SK-N-MC (cell line): ENCODE measurements around the gene GRIK4.

Experiments
- EZH2 ChIP-seq: fragments of 200-600 bp; sonication (generic); IDR thresholded peaks from one replicate; pipeline ENCODE4 v1.6.1; 2017; ENCODE audit warnings: antibody characterized with exemption
- FOXP2 ChIP-seq: optimal IDR thresholded peaks from 2 replicates; pipeline ENCODE3; 2011; ENCODE audit warnings: mild to moderate bottlenecking, moderate library complexity; ENCODE audit not compliant: insufficient read depth; ENCODE audit errors: extremely low read length, control extremely low read depth
- POLR2AphosphoS5 ChIP-seq: IDR thresholded peaks from 2 replicates; pipeline ENCODE4 v1.6.1; 2012; ENCODE audit warnings: mild to moderate bottlenecking, low read depth, low read length, borderline replicate concordance

GRCh38 chr11:120718171-120718570, 206.6 kb downstream of the GRIK4 start:
- TF ChIP-seq EZH2, result no peak
- no peak for TF ChIP-seq POLR2AphosphoS5
- no peak for TF ChIP-seq FOXP2
